HL-60/S4 treated with retinoic acid at 250 ng/mL for 4 days and 3 days (cell line): ENCODE results near the gene CWH43.
"Not testable (repeated sequence)": the region's sequence is repeated elsewhere in the genome, so short reads cannot be mapped to it uniquely, and the experiment has no call there.

Source experiments
- in situ Hi-C: fragments of 300-500 bp; cut with MboI; formaldehyde crosslinking; loops from 2 replicates; pipeline ENCODE4 v1.7.0; 2022; ENCODE audit warnings: low sequenced_read_pairs

Gene CWH43

GRCh38 chr4:49092608-49093135 is 106.6 kb downstream of the CWH43 start:
- in situ Hi-C loops, result not testable (repeated sequence)

DNA sequence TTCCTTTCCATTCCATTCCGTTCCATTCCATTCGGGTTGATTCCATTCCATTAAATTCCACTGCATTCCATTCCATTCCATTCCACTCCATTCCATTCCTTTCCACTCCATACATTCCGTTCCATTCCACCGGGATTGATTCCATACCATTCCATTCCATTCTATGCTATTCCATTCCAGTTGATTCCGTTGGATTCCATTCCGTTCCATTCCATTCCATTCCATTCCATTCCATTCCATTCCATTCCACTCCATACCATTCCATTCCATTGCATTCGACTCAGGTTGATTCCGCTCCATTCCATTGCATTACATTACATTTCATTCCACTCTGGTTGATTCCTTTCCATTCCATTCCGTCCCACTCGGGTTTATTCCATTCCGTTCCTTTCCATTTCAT is 110.1 kb downstream of the CWH43 start:
- in situ Hi-C loops, result not testable (repeated sequence)

GRCh38 chr4:49096627-49097026 is 110.6 kb downstream of the CWH43 start:
- in situ Hi-C loops, result not testable (repeated sequence)

DNA sequence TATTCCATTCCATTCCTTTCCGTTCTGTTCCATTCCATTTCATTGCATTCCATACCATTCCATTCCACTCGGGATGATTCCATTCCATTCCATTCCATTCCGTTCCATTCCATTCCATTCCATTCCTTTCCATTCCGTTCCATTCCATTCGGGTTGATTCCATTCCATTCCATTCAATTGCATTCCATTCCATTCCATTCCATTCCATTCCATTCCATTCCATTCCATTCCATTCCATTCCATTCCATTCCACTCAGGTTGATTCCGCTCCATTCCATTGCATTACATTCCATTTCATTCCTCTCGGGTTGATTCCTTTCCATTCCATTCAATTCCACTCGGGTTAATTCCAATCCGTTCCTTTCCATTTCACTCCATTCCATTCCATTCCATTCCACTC is 111.0 kb downstream of the CWH43 start:
- in situ Hi-C loops, result not testable (repeated sequence)

DNA sequence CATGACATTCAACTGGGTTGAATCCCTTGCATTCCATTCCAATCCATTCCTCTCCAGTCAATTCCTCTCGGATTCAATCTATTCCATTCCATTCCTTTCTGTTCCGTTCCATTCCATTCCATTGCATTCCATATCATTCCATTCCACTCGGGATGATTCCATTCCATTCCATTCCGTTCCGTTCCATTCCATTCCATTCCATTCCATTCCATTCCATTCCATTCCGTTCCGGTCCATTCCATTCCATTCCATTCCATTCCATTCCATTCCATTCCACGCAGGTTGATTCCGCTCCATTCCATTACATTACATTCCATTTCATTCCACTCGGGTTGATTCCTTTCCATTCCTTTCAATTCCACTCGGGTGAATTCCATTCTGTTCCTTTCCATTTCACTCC is 111.4 kb downstream of the CWH43 start:
- in situ Hi-C loops, result not testable (repeated sequence)

DNA sequence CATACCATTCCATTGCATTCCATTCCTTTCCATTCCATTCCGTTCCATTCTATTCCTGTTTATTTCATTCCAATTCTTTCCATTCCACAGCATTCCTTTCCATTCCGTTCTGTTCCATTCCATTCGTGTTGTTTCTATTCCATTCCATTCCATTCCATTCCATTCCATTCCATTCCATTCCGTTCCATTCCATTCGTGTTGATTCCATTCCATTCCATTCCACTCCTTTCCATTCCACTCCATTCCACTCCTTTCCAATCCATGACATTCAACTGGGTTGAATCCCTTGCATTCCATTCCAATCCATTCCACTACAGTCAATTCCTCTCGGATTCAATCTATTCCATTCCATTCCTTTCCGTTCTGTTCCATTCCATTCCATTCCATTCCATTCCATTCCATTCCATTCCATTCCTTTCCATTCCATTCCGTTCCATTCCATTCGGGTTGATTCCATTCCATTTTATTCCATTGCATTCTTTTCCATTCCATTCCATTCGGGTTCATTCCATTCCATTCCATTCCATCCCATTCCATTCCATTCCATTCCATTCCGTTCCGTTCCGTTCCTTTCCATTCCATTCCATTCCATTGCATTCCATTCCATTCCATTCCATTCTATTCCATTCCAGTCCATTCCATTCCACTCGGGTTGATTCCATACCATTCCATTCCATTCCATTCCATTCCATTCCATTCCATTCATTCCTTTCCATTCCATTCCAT is 112.1 kb downstream of the CWH43 start:
- in situ Hi-C loops, result not testable (repeated sequence)

GRCh38 chr4:49099831-49100444 is 113.9 kb downstream of the CWH43 start:
- in situ Hi-C loops, result not testable (repeated sequence)

DNA sequence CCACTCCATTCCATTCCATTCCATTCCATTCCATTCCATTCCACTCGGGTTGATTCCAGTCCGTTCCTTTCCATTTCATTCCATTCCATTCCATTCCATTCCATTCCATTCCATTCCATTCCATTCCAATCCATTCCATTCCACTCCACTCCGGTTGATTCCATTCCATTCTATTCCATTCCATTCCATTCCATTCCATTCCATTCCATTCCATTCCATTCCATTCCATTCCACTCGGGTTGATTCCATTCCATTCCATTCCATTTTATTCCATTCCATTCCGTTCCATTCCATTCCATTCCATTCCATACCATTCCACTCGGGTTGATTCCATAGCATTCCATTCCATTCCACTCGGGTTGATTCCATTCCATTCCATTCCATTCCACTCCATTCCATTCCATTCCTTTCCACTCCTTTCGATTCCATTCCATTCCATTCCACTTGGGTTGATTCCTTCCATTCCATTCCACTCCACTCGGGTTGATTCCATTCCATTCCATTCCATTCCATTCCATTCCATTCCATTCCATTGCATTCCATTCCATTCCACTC is 116.3 kb downstream of the CWH43 start:
- in situ Hi-C loops, result not testable (repeated sequence)

DNA sequence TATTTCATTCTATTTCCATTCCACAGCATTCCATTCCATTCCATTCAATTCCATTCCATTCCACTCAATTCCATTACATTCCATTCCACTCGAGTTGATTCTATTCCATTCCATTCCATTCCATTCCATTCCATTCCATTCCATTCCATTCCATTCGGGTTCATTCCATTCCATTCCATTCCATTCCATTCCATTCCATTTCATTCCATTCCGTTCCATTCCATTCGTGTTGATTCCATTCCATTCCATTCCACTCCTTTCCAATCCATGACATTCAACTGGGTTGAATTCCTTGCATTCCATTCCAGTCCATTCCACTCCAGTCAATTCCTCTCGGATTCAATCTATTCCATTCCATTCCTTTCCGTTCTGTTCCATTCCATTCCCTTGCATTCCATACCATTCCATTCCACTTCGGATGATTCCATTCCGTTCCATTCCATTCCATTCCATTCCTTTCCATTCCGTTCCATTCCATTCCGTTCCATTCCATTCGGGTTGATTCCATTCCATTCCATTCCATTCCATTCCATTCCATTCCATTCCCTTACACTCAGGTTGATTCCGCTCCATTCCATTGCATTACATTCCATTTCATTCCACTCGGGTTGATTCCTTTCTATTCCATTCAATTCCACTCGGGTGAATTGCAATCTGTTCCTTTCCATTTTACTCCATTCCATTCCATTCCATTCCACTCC is 117.5 kb downstream of the CWH43 start:
- in situ Hi-C loops, result not testable (repeated sequence)

GRCh38 chr4:49104231-49104930 is 118.3 kb downstream of the CWH43 start:
- in situ Hi-C loops, result not testable (repeated sequence)

DNA sequence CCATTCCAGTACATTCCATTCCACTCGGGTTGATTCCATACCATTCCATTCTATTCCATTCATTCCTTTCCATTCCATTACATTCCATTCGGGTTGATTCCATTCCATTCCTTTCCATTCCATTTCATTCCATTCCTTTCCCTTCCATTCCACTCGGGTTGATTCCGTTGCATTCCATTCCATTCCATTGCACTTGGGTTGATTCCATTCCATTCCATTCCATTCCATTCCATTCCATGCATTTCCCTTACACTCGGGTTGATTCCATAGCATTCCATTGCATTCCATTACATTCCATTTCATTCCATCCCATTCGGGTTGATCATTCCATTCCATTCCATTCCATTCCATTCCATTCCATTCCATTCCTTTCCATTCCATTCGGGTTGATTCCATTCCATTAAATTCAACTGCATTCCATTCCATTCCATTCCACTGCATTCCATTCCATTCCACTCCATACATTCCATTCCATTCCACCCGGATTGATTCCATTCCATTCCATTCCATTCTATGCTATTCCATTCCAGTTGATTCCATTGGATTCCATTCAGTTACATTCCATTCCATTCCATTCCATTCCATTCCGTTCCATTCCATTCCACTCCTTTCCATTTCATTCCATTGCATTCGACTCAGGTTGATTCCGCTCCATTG is 119.3 kb downstream of the CWH43 start:
- in situ Hi-C loops, result not testable (repeated sequence)

GRCh38 chr4:49107262-49107661 is 121.2 kb downstream of the CWH43 start:
- in situ Hi-C loops, result not testable (repeated sequence)

DNA sequence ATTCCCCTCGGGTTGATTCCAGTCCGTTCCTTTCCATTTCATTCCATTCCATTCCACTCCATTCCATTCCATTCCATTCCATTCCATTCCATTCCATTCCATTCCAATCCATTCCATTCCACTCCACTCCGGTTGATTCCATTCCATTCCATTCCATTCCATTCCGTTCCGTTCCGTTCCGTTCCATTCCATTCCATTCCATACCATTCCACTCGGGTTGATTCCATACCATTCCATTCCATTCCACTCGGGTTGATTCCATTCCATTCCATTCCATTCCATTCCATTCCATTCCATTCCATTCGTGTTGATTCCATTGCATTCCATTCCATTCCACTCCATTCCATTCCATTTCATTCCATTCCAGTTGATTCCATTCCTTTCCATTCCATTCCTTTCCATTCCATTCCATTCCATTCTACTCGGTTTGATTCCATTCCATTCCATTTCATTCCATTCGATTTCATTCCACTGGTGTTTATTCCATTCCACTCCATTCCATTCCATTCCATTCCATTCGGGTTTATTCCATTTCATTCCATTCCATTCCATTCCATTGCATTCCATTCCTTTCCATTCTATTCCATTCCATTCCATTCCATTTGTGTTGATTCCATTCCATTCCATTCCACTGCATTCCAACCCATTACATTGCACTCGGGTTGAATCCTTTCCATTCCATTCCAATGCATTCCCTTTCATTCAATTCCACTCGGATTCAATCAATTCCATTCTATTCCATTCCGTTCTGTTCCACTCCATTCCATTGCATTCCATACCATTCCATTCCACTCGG is 122.3 kb downstream of the CWH43 start:
- in situ Hi-C loops, result not testable (repeated sequence)

DNA sequence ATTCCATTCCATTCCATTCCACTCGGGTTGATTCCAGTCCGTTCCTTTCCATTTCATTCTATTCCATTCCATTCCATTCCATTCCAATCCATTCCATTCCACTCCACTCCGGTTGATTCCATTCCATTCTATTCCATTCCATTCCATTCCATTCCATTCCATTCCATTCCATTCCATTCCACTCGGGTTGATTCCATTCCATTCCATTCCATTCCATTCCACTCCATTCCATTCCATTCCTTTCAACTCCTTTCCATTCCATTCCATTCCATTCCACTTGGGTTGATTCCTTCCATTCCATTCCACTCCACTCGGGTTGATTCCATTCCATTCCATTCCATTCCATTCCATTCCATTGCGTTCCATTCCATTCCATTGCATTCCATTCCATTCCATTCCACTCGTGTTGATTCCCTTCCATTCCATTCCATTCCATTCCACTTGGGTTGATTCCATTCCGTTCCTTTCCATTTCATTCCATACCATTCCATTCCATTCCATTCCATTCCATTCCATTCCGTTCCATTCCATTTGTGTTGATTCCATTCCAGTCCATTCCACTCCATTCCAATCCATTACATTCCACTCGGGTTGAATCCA is 123.6 kb downstream of the CWH43 start:
- in situ Hi-C loops, result not testable (repeated sequence)

DNA sequence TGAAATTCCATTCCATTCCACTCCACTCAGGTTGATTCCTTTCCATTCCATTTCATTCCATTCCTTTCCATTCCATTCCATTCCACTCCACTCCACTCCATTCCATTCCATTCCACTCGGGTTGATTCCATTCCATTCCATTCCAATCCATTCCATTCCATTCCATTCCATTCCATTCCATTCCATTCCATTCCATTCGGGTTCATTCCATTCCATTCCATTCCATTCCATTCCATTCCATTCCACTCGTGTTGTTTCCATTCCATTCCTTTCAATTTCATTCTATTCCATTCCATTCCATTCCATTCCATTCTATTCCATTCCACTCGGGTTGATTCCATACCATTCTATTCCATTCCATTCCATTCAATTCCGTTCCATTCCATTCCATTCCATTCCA is 124.5 kb downstream of the CWH43 start:
- in situ Hi-C loops, result not testable (repeated sequence)
